Thoracic aorta (tissue), 2 donors: ENCODE results near the gene CCDC102A. TPM values are rescaled to one million over a fixed set of nuclear protein-coding genes. Genes with fewer than 3 reads are reported as not detected.
A peak's percentile ranks its signal among the peaks of the same experiment; 100 is the strongest.

ENCODE experiments used
- ATAC-seq: fragments of 150-250 bp; one replicate; pipeline ENCODE4 v1.8.0; 2017; ENCODE audit warnings: low read depth; ENCODE audit not compliant: insufficient number of reproducible peaks, low FRiP score
- DNase-seq: peaks from one replicate; pipeline ENCODE4 v3.0.0-alpha.2; 2020; ENCODE audit warnings: low spot score
- H3K27ac ChIP-seq, 2 donors: fragments of 200-600 bp; sonication (generic); 1 replicate in 1 of 2; 2 replicates in 1 of 2; pipeline ENCODE4 v1.5.1; 2016; ENCODE audit warnings: mild to moderate bottlenecking in 2 of 2, moderate library complexity in 2 of 2
- H3K27me3 ChIP-seq: fragments of 200-600 bp; sonication (generic); replicated peaks from 2 replicates; pipeline ENCODE4 v1.6.0; 2016; ENCODE audit warnings: mild to moderate bottlenecking; ENCODE audit not compliant: insufficient read depth
- H3K36me3 ChIP-seq: fragments of 200-600 bp; sonication (generic); one replicate; pipeline ENCODE4 v1.5.1; 2016
- H3K4me1 ChIP-seq, 2 donors: fragments of 200-600 bp; sonication (generic); 1 replicate in 1 of 2; 2 replicates in 1 of 2; pipeline versions ENCODE4 v1.5.1 to v1.6.0; 2016; ENCODE audit warnings: low read depth in 2 of 2, mild to moderate bottlenecking in 1 of 2; ENCODE audit not compliant: control insufficient read depth in 1 of 2
- H3K4me3 ChIP-seq: fragments of 200-600 bp; sonication (generic); 2 replicates; pipeline ENCODE4 v1.5.1; 2016; ENCODE audit warnings: mild to moderate bottlenecking
- H3K9me3 ChIP-seq: fragments of 200-600 bp; sonication (generic); 2 replicates; pipeline ENCODE4 v1.5.1; 2016
- CTCF ChIP-seq: fragments of 200-600 bp; sonication (generic); IDR thresholded peaks from one replicate; pipeline ENCODE4 v1.5.1; 2019; ENCODE audit warnings: antibody characterized with exemption
- total RNA-seq, 2 donors: library from RNA; depleted of rRNA; stranded (reverse); fragments of >200 nt; gene quantifications; one replicate each; pipeline versions ENCODE4 v1.1.0 to v1.2.3, GENCODE V29; 2016

Gene CCDC102A
- total RNA-seq, 2 donors from 2014 or later: 26.4 to 43.2 TPM

GRCh38 chr16:57478396-57479204, 57.8 kb downstream of the CCDC102A start:
- no peak for TF ChIP-seq CTCF
- ATAC-seq (no peak), DNase-seq (no peak)
- H3K4me1 ChIP-seq: peaks cover 23 to 54% of the 10 kb centered on the region in 2 donors
- no peaks in the 10 kb centered on the region for H3K27me3 ChIP-seq
- peaks cover 11% of the 10 kb centered on the region for H3K36me3 ChIP-seq
- no peaks in the 10 kb centered on the region for H3K9me3 ChIP-seq
- peak overlapping the region; percentile 79 to 83 for H3K27ac ChIP-seq
- peak overlapping the region; percentile 74 for H3K4me3 ChIP-seq

- Histone ChIP-seq H3K27me3 (no peaks in the 10 kb centered on the region), H3K4me3 (peak overlapping the region; percentile 74), H3K36me3 (peaks cover 20% of the 10 kb centered on the region), H3K27ac (peak overlapping the region; percentile 42 to 83), H3K4me1 (peaks cover 23 to 54% of the 10 kb centered on the region in 2 donors), H3K9me3 (no peaks in the 10 kb centered on the region)
- TF ChIP-seq CTCF: no peak
- no peak for ATAC-seq
- DNase-seq: no peak
Observed at GRCh38 chr16:57477531-57478202, 58.7 kb downstream of the CCDC102A start.

DNA sequence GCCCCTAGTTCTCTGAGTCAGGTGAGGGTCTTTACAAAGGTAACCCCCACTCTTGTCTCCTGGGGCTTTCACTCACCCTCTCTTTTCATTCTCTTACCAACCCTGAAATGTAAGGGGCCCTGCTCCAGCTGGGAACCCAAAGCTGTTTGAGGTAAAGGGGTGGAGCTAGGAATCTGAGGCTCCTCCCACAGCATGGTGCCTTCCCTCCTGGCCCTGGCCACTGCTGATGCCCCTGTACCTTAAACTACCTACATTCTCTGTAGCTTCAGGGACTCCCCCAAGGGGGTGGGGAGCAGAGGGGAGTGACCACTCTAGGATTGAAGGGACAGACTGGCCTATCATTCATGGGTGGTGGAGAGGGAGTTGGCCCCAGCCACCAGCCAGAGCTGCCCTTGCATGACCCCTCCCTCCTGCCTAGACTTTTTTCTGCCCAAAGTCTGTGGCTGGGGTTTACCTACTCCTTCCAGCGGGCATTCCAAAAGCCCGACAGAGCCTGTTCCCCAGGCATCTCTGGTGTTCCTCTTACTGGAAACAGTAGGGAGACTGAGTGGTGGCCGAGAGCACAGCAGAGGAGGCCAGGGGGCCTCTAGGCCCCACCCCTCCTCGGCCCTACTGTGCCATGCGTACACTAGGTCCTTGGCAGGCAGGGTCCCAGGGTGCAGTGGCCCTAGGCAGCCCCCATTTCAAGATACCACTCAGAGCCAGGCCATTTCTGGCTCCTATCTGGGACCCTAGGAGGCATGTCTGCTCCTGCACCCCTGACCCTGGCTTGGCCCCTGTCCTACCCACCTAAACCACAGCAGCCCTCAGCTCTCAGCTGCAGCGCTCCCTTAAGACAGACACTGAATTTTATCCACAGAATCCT, 59.6 kb downstream of the CCDC102A start:
- H3K27ac ChIP-seq: peak overlapping the region; percentile 42 to 83
- TF ChIP-seq CTCF: no peak
- no peaks in the 10 kb centered on the region for H3K9me3 ChIP-seq
- H3K36me3 ChIP-seq: peaks cover 29% of the 10 kb centered on the region
- DNase-seq (no peak), ATAC-seq (no peak)
- H3K4me1 ChIP-seq: peaks cover 23 to 54% of the 10 kb centered on the region in 2 donors
- H3K27me3 ChIP-seq: no peaks in the 10 kb centered on the region
- no peak overlapping the region for H3K4me3 ChIP-seq

DNA sequence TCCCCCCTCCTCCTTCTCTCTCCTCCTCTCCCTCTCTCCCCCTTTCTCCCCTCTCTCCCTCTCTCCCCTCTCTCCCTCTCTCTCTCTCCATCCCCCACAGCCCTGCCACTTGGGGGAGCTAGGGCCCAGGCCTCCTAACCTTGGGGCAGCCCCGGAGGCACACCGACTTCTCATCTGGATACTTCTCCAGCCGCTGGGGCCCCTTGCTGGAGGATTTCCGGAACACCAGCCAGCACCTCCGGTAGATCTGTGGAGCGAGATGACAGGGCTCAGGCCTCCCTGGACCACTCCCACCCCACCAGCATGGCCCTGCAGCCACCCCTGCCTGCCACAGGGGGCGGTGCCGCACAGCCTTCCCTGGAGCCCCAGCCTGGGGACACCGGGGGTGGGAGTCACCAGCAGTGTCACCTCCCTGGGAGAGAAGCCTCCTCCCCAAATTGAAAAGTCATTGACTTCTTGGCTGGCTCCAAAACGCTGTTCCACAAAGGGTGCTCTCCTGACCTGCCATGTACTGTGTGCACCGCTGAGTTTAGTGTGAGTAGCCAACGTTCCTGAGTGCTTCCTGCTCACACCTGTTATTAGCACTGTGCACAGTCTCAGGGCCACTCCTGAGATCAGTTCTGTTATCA, 60.5 kb downstream of the CCDC102A start:
- Histone ChIP-seq H3K9me3 (no peaks in the 10 kb centered on the region), H3K4me3 (no peak overlapping the region), H3K36me3 (peaks cover 35% of the 10 kb centered on the region), H3K27ac (peak overlapping the region in 1 of 2 donors; percentile 83), H3K4me1 (peaks cover 23 to 51% of the 10 kb centered on the region in 2 donors), H3K27me3 (no peaks in the 10 kb centered on the region)
- no peak for DNase-seq
- peak; percentile 21 for TF ChIP-seq CTCF
- no peak for ATAC-seq
